ENCODE results near the gene PRKCZ.
"Not testable (repeated sequence)": the region's sequence is repeated elsewhere in the genome, so short reads cannot be mapped to it uniquely, and the experiment has no call there.

The PRKCZ gene

DNA sequence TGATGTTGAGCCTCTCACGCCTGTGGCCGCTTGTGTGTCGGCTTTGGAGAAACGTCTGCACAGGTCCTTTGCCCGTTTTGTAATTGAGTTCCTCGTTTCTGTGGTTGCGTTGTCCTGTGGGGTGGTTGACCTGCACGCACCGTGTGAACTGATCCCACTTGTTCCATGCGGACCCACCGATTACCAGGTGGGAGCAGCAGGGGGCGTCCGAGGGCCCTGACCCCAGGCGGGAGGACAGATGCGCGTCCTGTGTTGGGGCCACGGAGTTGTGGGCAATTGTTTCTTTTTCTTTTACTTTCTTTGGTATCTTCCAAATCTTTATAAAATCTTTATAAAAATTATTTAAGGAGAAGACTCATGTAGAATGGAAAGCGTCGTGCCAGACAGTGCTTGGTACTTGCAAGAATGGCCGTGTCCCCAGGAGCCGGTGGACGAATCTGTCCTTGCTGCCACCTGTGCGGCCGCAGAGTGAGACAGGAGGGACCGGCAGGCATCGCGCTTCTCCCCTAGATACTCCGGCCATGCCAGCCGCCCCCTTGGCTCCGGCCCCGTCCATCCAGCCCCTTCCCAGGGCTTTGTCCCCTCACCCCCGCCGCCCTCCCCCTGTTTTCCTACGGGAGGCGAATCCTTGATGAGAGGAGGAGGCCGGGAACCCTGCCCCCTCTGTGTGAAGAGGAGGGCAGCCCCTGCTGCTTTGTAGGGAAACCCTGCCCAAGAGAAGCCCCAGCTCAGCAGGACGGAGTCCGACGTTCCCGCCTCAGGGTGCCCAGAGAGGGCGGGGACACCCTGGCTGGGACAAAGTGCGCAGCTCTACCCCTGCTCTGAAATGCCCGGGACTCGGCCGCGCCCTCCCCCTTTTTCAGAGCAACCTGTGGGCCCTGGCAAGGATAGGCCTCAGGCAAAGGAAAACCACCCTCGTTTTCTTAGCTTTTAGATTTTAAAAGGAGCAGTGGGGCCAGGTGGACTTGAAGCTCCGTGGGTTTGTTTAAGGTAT, 41.7 kb downstream of the PRKCZ start:
- H3K27ac ChIP-seq: no peak overlapping the region
- H3K27me3 ChIP-seq: no peaks in the 10 kb centered on the region
- peaks cover 4 to 5% of the 10 kb centered on the region in 2 experiments for H3K4me1 ChIP-seq (ENCODE audit: control insufficient read depth in 1 of 2, insufficient read depth in 1 of 2, low read depth in 1 of 2, low read length in 1 of 2)
- H3K9me3 ChIP-seq: no peaks in the 10 kb centered on the region
- no peaks in the 10 kb centered on the region for H3K36me3 ChIP-seq
- H3K4me3 ChIP-seq (ENCODE audit: low read depth in 1 of 2, low read length in 1 of 2): no peak overlapping the region
- peak; percentile 60 for TF ChIP-seq CTCF (IDR thresholded peaks at IDR 0.05)

DNA sequence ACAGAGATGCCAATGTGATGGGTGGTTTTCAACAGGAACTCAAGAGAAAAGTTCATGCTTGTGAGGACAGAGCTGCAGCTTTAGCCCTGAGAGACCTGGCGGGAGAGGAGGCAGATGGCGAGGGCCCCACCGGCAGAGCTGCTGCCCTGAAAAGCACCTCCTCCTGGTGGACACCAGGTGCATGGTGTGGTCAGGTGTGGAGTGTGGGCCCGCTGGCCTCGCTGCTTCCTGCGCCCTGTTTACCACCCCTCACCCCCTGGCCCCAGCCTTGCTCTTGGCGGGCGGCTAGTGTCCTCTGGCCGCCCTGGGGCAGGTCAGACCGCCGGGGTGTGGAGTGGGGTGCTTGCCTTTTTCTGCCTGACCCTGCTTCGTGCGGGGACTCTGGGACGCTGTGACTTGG, 42.8 kb downstream of the PRKCZ start:
- Histone ChIP-seq H3K27me3 (no peaks in the 10 kb centered on the region), H3K9me3 (no peaks in the 10 kb centered on the region), H3K4me1 (ENCODE audit: control insufficient read depth in 1 of 2, insufficient read depth in 1 of 2, low read depth in 1 of 2, low read length in 1 of 2) (peaks cover 4 to 5% of the 10 kb centered on the region in 2 experiments), H3K27ac (no peak overlapping the region), H3K4me3 (ENCODE audit: low read depth in 1 of 2, low read length in 1 of 2) (no peak overlapping the region), H3K36me3 (no peaks in the 10 kb centered on the region)
- no peak for TF ChIP-seq CTCF (IDR thresholded peaks at IDR 0.05)

GRCh38 chr1:2093636-2094035, 43.4 kb downstream of the PRKCZ start:
- H3K27ac ChIP-seq: no peak overlapping the region
- H3K4me3 ChIP-seq (ENCODE audit: low read depth in 1 of 2, low read length in 1 of 2): no peak overlapping the region
- H3K27me3 ChIP-seq: no peaks in the 10 kb centered on the region
- H3K4me1 ChIP-seq (ENCODE audit: control insufficient read depth in 1 of 2, insufficient read depth in 1 of 2, low read depth in 1 of 2, low read length in 1 of 2): peaks cover 4 to 5% of the 10 kb centered on the region in 2 experiments
- no peaks in the 10 kb centered on the region for H3K36me3 ChIP-seq
- H3K9me3 ChIP-seq: no peaks in the 10 kb centered on the region
- no peak for TF ChIP-seq CTCF (IDR thresholded peaks at IDR 0.05)

- H3K9me3 ChIP-seq; H3K27ac ChIP-seq; H3K4me1 ChIP-seq (ENCODE audit: control insufficient read depth in 1 of 2, insufficient read depth in 1 of 2, low read depth in 1 of 2, low read length in 1 of 2); H3K36me3 ChIP-seq; H3K4me3 ChIP-seq (ENCODE audit: low read depth in 1 of 2, low read length in 1 of 2); H3K27me3 ChIP-seq: not testable (repeated sequence)
Measured at GRCh38 chr1:2094269-2095158, 44.3 kb downstream of the PRKCZ start.

GRCh38 chr1:2095394-2095793, 45.2 kb downstream of the PRKCZ start:
- no peak for TF ChIP-seq CTCF (IDR thresholded peaks at IDR 0.05)
- no peaks in the 10 kb centered on the region for H3K9me3 ChIP-seq
- H3K4me1 ChIP-seq (ENCODE audit: control insufficient read depth in 1 of 2, insufficient read depth in 1 of 2, low read depth in 1 of 2, low read length in 1 of 2): peaks cover 4 to 5% of the 10 kb centered on the region in 2 experiments
- H3K4me3 ChIP-seq (ENCODE audit: low read depth in 1 of 2, low read length in 1 of 2): no peak overlapping the region
- no peaks in the 10 kb centered on the region for H3K36me3 ChIP-seq
- H3K27ac ChIP-seq: no peak overlapping the region
- H3K27me3 ChIP-seq: no peaks in the 10 kb centered on the region
